Measurements from ENCODE around the gene RLBP1.

The RLBP1 gene

DNA sequence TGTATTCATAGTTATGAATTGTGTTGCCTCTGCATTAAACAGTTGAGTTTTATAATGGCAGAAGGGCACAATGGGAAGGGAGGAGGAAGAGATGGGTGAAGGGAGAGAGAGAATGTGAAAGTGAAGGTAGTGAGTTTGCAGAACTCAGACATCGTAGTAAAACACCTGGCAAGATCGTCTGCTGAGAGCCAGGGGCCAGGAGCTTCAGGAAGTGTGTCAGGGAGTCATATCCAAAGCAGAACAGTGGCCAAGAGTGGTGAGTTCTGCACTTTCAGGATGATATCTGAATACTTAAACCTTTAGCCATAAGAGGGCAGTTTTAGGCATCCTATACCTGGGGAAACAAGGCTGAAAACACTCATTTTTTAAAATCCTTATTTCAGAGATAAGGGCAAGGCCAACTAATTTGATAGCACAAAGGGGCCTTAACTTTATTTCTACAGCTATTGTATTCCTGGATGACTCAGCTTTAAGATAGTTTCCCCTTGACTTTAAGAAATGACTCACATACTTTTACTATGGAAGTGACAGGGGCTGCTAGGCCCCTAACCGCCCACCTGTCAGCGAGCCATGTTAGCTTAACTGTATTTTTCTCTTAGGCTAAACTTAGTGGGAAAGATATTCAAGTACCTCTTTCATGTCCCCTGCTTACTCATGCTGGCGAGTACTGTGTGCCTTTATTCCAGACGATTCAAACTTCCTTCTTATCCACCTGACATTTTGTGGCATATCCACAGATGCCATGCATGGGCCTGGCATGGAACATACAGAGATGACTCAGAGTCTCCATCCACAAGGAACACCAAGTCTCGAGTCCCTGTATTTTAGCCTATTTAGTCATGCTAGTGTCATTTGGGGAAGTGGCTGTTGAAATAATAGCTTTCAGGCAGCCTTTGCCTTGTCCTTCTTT lies 53.9 kb downstream of the RLBP1 start:
- no peak overlapping the region for H3K4me2 ChIP-seq (ENCODE audit: insufficient read depth, low read length)
- no peak overlapping the region for H3K4me3 ChIP-seq (ENCODE audit: low read depth in 1 of 2, low read length in 2 of 2)

DNA sequence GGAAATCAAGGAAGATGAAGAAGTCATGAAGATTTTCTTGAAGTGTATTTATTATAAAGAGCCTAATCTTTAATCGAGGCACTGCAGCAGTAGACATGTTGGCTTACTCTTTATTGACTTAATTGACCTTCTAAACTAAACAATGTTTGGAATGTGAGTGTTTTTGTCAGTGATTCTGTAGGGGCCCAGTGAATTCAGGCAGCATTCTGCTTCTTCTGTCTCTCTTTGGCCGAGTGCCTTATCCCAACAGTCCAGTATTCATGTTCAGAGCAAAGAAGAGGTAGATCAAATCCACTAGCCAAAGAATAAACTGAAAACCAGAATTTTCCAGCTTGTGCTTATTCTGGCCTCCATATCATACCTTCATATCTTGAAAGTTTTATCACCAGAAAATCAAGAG lies 55.7 kb downstream of the RLBP1 start:
- Histone ChIP-seq H3K9ac (ENCODE audit: low read depth, low read length) (no peak overlapping the region), H3K36me3 (ENCODE audit: insufficient read depth, low read length) (peaks cover 2% of the 10 kb centered on the region; the same call in 1 of the 2 replicates), H3K4me2 (ENCODE audit: insufficient read depth, low read length) (no peak overlapping the region)

More for the DNA sequence above, 53.9 kb downstream of the RLBP1 start:
- DNase-seq: no peak
- TF ChIP-seq, protein P1, sequence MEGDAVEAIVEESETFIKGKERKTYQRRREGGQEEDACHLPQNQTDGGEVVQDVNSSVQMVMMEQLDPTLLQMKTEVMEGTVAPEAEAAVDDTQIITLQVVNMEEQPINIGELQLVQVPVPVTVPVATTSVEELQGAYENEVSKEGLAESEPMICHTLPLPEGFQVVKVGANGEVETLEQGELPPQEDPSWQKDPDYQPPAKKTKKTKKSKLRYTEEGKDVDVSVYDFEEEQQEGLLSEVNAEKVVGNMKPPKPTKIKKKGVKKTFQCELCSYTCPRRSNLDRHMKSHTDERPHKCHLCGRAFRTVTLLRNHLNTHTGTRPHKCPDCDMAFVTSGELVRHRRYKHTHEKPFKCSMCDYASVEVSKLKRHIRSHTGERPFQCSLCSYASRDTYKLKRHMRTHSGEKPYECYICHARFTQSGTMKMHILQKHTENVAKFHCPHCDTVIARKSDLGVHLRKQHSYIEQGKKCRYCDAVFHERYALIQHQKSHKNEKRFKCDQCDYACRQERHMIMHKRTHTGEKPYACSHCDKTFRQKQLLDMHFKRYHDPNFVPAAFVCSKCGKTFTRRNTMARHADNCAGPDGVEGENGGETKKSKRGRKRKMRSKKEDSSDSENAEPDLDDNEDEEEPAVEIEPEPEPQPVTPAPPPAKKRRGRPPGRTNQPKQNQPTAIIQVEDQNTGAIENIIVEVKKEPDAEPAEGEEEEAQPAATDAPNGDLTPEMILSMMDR (IDR thresholded peaks at IDR 0.05; ENCODE audit: borderline replicate concordance, extremely low read depth, low read length, poor library complexity, severe bottlenecking): no peak
- TF ChIP-seq EZH2 (IDR thresholded peaks at IDR 0.05; ENCODE audit: borderline replicate concordance, low read depth, low read length, severe bottlenecking): no peak
- no peaks in the 10 kb centered on the region for H3K4me1 ChIP-seq (ENCODE audit: insufficient read depth, low read length)
- H3K9ac ChIP-seq (ENCODE audit: low read depth, low read length): no peak overlapping the region
- H2AFZ ChIP-seq (ENCODE audit: low read depth, low read length): no peak overlapping the region
- no peak overlapping the region for H3K27ac ChIP-seq (ENCODE audit: low read length)
- ATAC-seq (ENCODE audit: insufficient read depth, low read depth): no peak
- H3K9me3 ChIP-seq (ENCODE audit: insufficient read depth, low read length, severe bottlenecking): no peaks in the 10 kb centered on the region
- no peaks in the 10 kb centered on the region for H4K20me1 ChIP-seq (ENCODE audit: insufficient read depth, low read length)
- H3K36me3 ChIP-seq (ENCODE audit: insufficient read depth, low read length): peaks cover 2% of the 10 kb centered on the region; the same call in 1 of the 2 replicates
- H3K27me3 ChIP-seq (ENCODE audit: insufficient read depth, low read length, poor library complexity): no peaks in the 10 kb centered on the region
- no peaks in the 10 kb centered on the region for H3K79me2 ChIP-seq (ENCODE audit: insufficient read depth, low read length)

DNA sequence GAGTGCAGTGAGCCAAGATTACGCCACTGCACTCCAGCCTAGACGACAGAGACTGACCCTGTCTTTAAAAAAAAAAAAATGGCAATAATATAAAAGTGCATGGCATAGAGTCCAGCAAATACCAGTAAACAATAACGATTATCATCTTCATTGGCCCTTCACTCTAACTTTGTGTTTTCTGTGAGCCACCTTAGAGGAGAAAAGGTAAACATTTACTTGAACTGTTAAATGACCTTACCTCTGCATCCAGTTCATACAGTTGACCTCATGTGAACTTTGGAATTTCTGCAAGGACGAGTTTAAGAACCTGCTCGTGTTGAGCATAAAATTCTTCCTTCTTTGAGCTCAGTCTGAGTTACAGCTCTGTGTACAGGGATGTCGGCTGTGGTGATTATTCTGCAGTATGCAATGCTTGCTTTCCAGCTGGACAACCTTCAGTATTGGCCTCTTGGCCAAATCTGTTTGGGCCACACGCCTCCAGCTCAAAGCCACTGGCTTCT lies 56.6 kb downstream of the RLBP1 start:
- ATAC-seq (ENCODE audit: insufficient read depth, low read depth): no peak
- Histone ChIP-seq H3K4me2 (ENCODE audit: insufficient read depth, low read length) (no peak overlapping the region), H3K9me3 (ENCODE audit: insufficient read depth, low read length, severe bottlenecking) (no peaks in the 10 kb centered on the region), H3K4me1 (ENCODE audit: insufficient read depth, low read length) (no peaks in the 10 kb centered on the region), H3K27me3 (ENCODE audit: insufficient read depth, low read length, poor library complexity) (no peaks in the 10 kb centered on the region), H4K20me1 (ENCODE audit: insufficient read depth, low read length) (no peaks in the 10 kb centered on the region), H3K9ac (ENCODE audit: low read depth, low read length) (no peak overlapping the region), H2AFZ (ENCODE audit: low read depth, low read length) (no peak overlapping the region), H3K36me3 (ENCODE audit: insufficient read depth, low read length) (peaks cover 2% of the 10 kb centered on the region; the same call in 1 of the 2 replicates), H3K4me3 (ENCODE audit: low read depth in 1 of 2, low read length in 2 of 2) (no peak overlapping the region), H3K79me2 (ENCODE audit: insufficient read depth, low read length) (no peaks in the 10 kb centered on the region), H3K27ac (ENCODE audit: low read length) (no peak overlapping the region)
- TF ChIP-seq EZH2 (IDR thresholded peaks at IDR 0.05; ENCODE audit: borderline replicate concordance, low read depth, low read length, severe bottlenecking): no peak
- TF ChIP-seq, protein P1 (IDR thresholded peaks at IDR 0.05; ENCODE audit: borderline replicate concordance, extremely low read depth, low read length, poor library complexity, severe bottlenecking): no peak
- DNase-seq: no peak

More for the DNA sequence above, 55.7 kb downstream of the RLBP1 start:
- DNase-seq (no peak), ATAC-seq (ENCODE audit: insufficient read depth, low read depth) (no peak)
- no peak overlapping the region for H3K27ac ChIP-seq (ENCODE audit: low read length)
- H3K79me2 ChIP-seq (ENCODE audit: insufficient read depth, low read length): no peaks in the 10 kb centered on the region
- no peaks in the 10 kb centered on the region for H3K9me3 ChIP-seq (ENCODE audit: insufficient read depth, low read length, severe bottlenecking)
- no peaks in the 10 kb centered on the region for H4K20me1 ChIP-seq (ENCODE audit: insufficient read depth, low read length)
- TF ChIP-seq, protein P1 (IDR thresholded peaks at IDR 0.05; ENCODE audit: borderline replicate concordance, extremely low read depth, low read length, poor library complexity, severe bottlenecking): no peak
- TF ChIP-seq EZH2 (IDR thresholded peaks at IDR 0.05; ENCODE audit: borderline replicate concordance, low read depth, low read length, severe bottlenecking): no peak
- no peaks in the 10 kb centered on the region for H3K4me1 ChIP-seq (ENCODE audit: insufficient read depth, low read length)
- H2AFZ ChIP-seq (ENCODE audit: low read depth, low read length): no peak overlapping the region
- no peaks in the 10 kb centered on the region for H3K27me3 ChIP-seq (ENCODE audit: insufficient read depth, low read length, poor library complexity)
- H3K4me3 ChIP-seq (ENCODE audit: low read depth in 1 of 2, low read length in 2 of 2): no peak overlapping the region
